Endodermal cell (in vitro differentiated cells): ENCODE results near the gene CYP1A1. TPM values are rescaled to one million over a fixed set of nuclear protein-coding genes. Genes with fewer than 3 reads are reported as not detected.

ENCODE experiments used
- DNase-seq: peaks from one replicate; pipeline ENCODE4 v3.0.0-alpha.2; 2017
- H3K27ac ChIP-seq: 2 replicates; pipeline ENCODE4 v1.5.1; 2013; ENCODE audit warnings: mild to moderate bottlenecking, low read depth, low read length, moderate library complexity
- H3K27me3 ChIP-seq: 2 replicates; pipeline ENCODE4 v1.6.1; 2013; ENCODE audit warnings: mild to moderate bottlenecking, low read length, moderate library complexity; ENCODE audit not compliant: insufficient read depth, control insufficient read depth, poor library complexity, severe bottlenecking
- H3K36me3 ChIP-seq: 2 replicates; pipeline ENCODE4 v1.7.0; 2013; ENCODE audit warnings: mild to moderate bottlenecking, low read length, moderate library complexity; ENCODE audit not compliant: control insufficient read depth, insufficient read depth
- H3K4me1 ChIP-seq: one replicate; pipeline ENCODE4 v1.7.0; 2013; ENCODE audit warnings: low read length; ENCODE audit not compliant: control insufficient read depth, insufficient read depth
- H3K4me3 ChIP-seq: 2 replicates; pipeline ENCODE4 v1.5.1; 2013; ENCODE audit warnings: mild to moderate bottlenecking, low read length, moderate library complexity
- H3K9ac ChIP-seq: 2 replicates; pipeline ENCODE4 v1.6.1; 2013; ENCODE audit warnings: mild to moderate bottlenecking, low read length, moderate library complexity; ENCODE audit not compliant: poor library complexity, severe bottlenecking; ENCODE audit errors: extremely low read depth
- H3K9me3 ChIP-seq: 2 replicates; pipeline ENCODE4 v1.6.1; 2013; ENCODE audit warnings: mild to moderate bottlenecking, low read length, moderate library complexity; ENCODE audit not compliant: control insufficient read depth
- H3K27ac Mint-ChIP-seq: 2 replicates; pipeline ENCODE4 v1.8.0; 2020; ENCODE audit warnings: mixed read lengths
- H3K27me3 Mint-ChIP-seq: 2 replicates; pipeline ENCODE4 v1.8.0; 2021; ENCODE audit warnings: mild to moderate bottlenecking, mixed read lengths; ENCODE audit not compliant: insufficient read depth
- H3K36me3 Mint-ChIP-seq: 2 replicates; pipeline ENCODE4 v1.8.0; 2020; ENCODE audit warnings: low read depth, mixed read lengths
- H3K4me1 Mint-ChIP-seq: 2 replicates; pipeline ENCODE4 v1.8.0; 2020; ENCODE audit warnings: mixed read lengths
- H3K4me3 Mint-ChIP-seq: 2 replicates; pipeline ENCODE4 v1.8.0; 2020; ENCODE audit warnings: mild to moderate bottlenecking, moderate library complexity, mixed read lengths
- H3K9me3 Mint-ChIP-seq: 2 replicates; pipeline ENCODE4 v1.8.0; 2020; ENCODE audit warnings: mild to moderate bottlenecking, mixed read lengths
- WGBS, 2 experiments: methylation state at CpG; one replicate each; pipeline versions ENCODE4 v1.1.5 to v1.1.7; 2013; ENCODE audit warnings: missing lambda C conversion rate in 2 of 2, mixed read lengths in 1 of 2; ENCODE audit not compliant: insufficient coverage in 1 of 2, insufficient read length in 1 of 2; 5-methylcytosine and 5-hydroxymethylcytosine counted together
- total RNA-seq, 2 donors: library from RNA; stranded (reverse); fragmentation: NEBNext Ultra II Directional in 1 of 2; extraction: Animal tissue kit (Norgen Biotek cat#: 25700) in 1 of 2; gene quantifications; 2 replicates in 1 of 2; 3 replicates in 1 of 2; pipeline ENCODE4 v1.2.1, GENCODE V29; 2021
- TF ChIP-seq, protein P1 (sequence below): fragments of 200-600 bp; sonication (generic); conservative IDR thresholded peaks from 2 replicates; pipeline ENCODE4 v1.5.0; 2021; ENCODE audit warnings: antibody characterized with exemption, mild to moderate bottlenecking

The CYP1A1 gene
- total RNA-seq, 2 donors from 2014 or later = not detected

DNA sequence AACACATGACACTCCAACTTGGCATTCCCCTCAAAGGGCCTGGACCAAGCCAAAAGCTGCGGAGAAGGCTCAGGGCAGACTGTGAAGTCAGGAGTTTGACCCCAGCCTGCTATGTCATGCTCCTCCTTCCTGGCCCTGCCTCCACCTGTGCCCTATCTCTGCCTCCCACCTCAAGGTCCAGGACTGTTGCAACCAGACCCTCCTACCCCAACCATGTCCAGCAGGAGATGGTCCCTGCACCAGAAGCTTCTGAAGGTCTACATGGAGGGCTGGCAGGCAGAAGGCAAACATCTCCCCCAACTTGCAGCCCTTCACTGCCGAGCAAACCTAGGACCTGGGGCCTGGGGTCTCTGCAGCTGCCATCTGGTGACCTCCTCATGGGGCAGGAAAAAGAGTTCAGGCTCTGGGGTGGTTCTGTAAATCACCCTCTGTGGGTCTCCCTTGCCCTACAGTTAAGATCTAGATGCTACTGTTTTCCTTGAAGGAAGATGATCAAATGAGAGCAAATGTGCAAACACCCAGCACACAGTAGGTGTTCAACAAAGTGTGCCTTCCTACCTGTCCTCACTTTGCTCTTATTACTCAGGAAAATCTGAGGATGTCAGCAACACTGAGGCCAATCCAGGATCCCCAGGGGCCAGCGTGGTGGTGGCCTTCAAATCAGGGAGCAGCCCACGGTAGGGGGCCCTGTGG is 45.0 kb upstream of the CYP1A1 start:
- H3K27me3 ChIP-seq = peaks cover 11% of the 10 kb centered on the region
- H3K4me3 ChIP-seq = no peak overlapping the region
- TF ChIP-seq, protein P1, sequence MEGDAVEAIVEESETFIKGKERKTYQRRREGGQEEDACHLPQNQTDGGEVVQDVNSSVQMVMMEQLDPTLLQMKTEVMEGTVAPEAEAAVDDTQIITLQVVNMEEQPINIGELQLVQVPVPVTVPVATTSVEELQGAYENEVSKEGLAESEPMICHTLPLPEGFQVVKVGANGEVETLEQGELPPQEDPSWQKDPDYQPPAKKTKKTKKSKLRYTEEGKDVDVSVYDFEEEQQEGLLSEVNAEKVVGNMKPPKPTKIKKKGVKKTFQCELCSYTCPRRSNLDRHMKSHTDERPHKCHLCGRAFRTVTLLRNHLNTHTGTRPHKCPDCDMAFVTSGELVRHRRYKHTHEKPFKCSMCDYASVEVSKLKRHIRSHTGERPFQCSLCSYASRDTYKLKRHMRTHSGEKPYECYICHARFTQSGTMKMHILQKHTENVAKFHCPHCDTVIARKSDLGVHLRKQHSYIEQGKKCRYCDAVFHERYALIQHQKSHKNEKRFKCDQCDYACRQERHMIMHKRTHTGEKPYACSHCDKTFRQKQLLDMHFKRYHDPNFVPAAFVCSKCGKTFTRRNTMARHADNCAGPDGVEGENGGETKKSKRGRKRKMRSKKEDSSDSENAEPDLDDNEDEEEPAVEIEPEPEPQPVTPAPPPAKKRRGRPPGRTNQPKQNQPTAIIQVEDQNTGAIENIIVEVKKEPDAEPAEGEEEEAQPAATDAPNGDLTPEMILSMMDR = no peak
- Mint-ChIP-seq H3K27ac (no peak overlapping the region), H3K36me3 (no peaks in the 10 kb centered on the region), H3K4me1 (peaks cover 28% of the 10 kb centered on the region), H3K9me3 (no peaks in the 10 kb centered on the region), H3K27me3 (peaks cover 9% of the 10 kb centered on the region), H3K4me3 (no peak overlapping the region)
- WGBS, 2 experiments = 67 to 72% methylated on average over 3 to 4 of the region's 4 CpGs
- DNase-seq = no peak
- H3K4me1 ChIP-seq = peaks cover 9% of the 10 kb centered on the region
- no peaks in the 10 kb centered on the region for H3K36me3 ChIP-seq
- no peaks in the 10 kb centered on the region for H3K9me3 ChIP-seq
- no peak overlapping the region for H3K9ac ChIP-seq
- no peak overlapping the region for H3K27ac ChIP-seq

DNA sequence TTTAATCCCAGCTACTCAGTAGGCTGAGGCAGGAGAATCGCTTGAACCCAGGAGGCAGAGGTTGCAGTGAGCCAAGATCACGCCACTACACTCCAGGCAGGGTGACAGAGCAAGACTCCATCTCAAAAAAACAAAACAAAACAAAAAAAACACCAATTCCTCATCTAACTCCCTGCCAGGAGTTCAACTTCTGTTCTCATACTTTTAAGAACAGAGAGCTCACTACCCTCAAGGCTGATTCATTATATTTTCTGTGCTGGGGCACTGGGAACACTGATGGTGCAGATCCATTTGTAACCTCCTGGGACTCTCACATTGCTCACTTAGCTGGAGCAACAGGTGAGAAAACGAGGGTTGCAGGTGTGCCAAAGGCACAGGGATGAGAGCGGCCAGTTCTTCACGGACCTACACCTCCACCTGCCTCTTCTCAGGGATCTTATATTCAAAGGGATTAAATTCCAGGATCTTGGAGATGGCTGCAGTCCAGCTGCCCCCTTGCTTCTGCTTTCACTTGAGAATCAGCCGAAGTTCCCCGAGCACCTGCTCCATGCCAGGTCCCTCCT is 44.2 kb upstream of the CYP1A1 start:
- Mint-ChIP-seq H3K27ac (no peak overlapping the region), H3K9me3 (no peaks in the 10 kb centered on the region), H3K4me3 (no peak overlapping the region), H3K27me3 (peaks cover 9% of the 10 kb centered on the region), H3K36me3 (no peaks in the 10 kb centered on the region), H3K4me1 (peaks cover 27% of the 10 kb centered on the region)
- no peak for DNase-seq
- Histone ChIP-seq H3K9ac (no peak overlapping the region), H3K9me3 (no peaks in the 10 kb centered on the region), H3K36me3 (no peaks in the 10 kb centered on the region), H3K4me3 (no peak overlapping the region), H3K27ac (no peak overlapping the region), H3K4me1 (peaks cover 9% of the 10 kb centered on the region), H3K27me3 (peaks cover 11% of the 10 kb centered on the region)
- WGBS, 2 experiments = 86 to 87% methylated on average over 7 of the region's 7 CpGs
- TF ChIP-seq, protein P1 = no peak

DNA sequence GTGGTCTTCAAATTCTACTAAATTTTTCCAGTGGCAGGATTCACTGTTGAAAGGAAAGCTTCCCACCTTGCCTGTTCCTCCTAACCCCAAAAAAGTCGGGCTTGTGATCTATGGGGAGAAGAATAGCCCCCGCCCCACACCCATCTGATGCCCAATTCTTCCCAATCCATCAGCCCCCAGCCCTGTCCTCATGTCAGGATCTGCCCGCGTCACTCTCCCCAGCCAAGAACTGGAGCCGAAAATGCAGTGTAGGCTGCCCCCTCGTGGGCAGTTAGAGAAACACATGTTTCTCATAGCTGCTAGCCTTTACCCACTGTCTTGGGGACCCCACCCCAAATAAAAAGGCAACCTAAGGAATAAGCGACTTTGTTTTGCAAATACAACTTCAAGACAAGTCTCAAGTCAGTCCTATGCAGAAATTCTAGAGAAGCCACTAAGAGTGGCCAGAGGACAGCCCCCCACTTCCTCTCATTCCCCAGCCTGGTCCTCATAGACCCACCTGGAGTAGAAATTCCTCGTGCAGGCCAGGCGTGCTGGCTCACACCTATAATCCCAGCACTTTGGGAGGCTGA is 43.5 kb upstream of the CYP1A1 start:
- Histone ChIP-seq H3K27ac (no peak overlapping the region), H3K36me3 (no peaks in the 10 kb centered on the region), H3K4me1 (peaks cover 9% of the 10 kb centered on the region), H3K9me3 (no peaks in the 10 kb centered on the region), H3K27me3 (peaks cover 11% of the 10 kb centered on the region), H3K9ac (no peak overlapping the region), H3K4me3 (no peak overlapping the region)
- H3K4me3 Mint-ChIP-seq = peak overlapping the region; percentile 14
- H3K27ac Mint-ChIP-seq = peak overlapping the region; percentile 14
- WGBS, 2 experiments = 5 to 18% methylated on average over 4 to 9 of the region's 9 CpGs
- TF ChIP-seq, protein P1 = peak; percentile 91
- H3K36me3 Mint-ChIP-seq = no peaks in the 10 kb centered on the region
- H3K9me3 Mint-ChIP-seq = no peaks in the 10 kb centered on the region
- peak; percentile 90 for DNase-seq
- peaks cover 22% of the 10 kb centered on the region for H3K4me1 Mint-ChIP-seq
- peaks cover 9% of the 10 kb centered on the region for H3K27me3 Mint-ChIP-seq
